Stimulated activated CD4-positive, alpha-beta T cell treated with anti-CD3 and anti-CD28 coated beads, Interleukin-4, amount 100 ng/mL, for 24 hours (primary cell): ENCODE data around the gene SLC5A2.
A peak's percentile ranks its signal among the peaks of the same experiment; 100 is the strongest.
"Not testable (repeated sequence)": the region's sequence is repeated elsewhere in the genome, so short reads cannot be mapped to it uniquely, and the experiment has no call there.

Source experiments
- DNase-seq: peaks from one replicate; pipeline ENCODE4 v3.0.0-alpha.2; 2020

SLC5A2 gene

DNA sequence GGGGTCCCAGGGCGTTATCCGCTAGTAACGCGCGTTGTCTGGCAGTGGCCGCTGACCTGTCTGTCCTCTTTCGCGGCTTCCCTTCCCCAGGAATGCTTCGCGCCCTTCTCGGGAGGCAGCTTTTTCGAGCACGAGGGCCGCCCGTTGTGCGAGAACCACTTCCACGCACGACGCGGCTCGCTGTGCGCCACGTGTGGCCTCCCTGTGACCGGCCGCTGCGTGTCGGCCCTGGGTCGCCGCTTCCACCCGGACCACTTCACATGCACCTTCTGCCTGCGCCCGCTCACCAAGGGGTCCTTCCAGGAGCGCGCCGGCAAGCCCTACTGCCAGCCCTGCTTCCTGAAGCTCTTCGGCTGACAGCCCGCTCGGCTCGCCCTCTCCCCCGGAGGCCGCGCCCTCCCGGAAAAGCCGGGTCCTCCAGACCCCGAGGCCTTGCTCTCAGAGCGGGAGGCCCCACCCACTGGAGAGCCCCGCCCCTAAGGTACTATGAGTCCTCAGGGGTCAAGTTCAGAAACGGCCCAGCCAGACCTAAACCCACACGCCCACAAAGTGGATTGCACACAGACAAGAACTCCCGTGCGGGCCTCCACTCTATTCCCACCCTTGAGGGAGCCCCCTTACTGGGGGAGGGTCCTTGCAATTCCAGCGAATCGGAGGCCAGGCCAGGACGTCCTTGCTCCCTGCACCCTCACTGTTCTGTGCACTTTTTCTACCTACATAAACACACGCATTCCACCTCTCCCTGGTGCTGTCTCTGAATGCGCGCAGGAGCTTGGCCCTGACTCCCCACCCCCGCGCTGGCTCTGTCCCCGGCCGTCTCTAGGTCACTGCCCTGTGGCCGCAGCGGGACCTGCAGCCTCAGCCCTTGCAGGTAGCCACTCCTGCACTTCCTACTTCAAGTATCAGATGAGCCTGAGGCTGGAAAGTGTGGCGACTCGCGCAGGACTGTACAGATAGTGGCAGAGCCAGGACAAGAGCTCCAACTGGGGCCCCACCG is 5.4 kb upstream of the SLC5A2 start:
- DNase-seq: peak; percentile 34

DNA sequence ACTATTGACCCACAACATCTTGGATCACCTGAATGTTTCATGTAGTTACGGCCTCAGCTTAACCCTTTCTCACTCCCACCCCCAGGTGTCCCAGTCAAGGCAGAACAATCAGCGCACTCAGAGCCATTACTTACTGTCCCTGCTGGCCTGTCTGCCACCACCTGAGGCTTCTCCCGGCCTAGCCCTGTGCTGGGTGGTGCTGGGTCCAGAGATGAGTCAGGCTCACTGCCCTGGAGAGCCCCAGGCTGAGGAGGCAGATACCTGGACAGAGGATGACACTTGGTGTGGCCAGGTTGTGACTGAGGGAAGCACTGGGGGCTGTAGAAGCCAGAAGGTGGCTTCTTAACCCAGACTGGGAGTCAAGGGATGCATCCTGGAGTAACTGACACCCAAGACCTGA is 4.0 kb upstream of the SLC5A2 start:
- no peak for DNase-seq

DNA sequence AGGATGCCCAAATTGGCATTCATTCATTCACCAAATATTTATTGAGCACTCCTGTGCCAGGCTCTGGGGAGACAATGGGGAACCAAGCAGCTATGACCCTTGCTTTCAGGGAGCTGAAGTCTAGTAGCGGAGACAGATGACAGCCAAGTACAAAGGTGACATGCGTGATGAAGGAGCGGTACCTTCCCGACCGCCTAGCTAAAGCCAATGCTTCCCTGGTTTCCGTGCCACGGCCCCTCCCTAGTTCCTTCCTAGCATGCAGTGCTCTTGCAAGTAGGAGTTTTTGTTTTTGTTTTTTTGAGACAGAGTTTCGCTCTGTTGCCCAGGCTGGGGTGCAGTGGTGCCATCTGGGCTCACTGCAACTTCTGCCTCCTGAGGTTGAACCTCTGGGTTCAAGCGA is 3.2 kb upstream of the SLC5A2 start:
- no peak for DNase-seq

DNA sequence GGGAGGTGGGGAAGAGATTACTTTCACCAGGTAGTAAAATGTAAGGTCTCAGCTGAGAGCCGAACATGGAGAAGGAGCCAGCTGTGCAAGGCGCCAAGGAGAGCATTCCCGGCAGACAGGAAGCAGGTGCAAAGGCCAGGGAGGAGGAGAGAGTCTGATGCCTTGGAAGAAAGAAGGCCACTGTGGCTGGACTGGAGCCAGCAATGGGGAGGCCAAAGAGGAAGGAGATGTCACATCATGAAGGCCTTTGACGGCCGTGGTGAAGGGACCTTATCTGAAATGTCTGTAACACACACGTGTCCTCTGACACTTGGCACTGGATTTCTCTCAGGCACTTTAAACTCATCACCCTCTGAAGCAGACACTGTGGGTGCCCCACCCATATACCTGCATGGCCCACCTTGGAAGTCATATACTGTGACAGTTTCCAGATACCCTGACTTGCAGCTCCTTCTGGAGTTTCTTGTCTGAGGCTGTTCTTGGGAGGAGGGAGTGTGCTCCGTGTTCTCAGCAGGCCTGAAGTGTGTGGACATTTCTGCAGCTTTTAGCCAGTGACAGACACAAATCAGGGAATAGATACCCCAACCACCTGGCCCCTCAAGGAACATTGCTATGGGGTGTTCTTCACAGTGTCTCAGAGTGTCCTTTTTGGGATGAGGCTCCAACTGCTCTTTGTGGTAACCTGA is 1.9 kb upstream of the SLC5A2 start:
- no peak for DNase-seq

DNA sequence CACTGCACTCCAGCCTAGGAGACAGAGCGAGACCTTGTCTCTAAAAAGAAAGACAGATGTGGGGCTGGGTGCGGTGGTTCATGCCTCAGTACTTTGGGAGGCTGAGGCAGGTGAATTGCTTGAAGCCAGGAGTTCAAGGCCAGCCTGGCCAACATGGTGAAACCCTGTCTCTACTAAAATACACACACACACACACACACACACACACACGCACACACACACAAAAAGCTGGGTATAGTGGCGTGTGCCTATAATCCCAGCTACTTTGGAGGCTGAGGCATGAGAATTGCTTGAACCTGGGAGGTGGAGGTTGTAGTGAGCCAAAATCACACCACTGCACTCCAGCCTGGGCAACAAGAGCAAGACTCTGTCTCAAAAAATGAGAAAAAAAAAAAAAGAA is 1.1 kb downstream of the SLC5A2 start:
- DNase-seq: not testable (repeated sequence)

DNA sequence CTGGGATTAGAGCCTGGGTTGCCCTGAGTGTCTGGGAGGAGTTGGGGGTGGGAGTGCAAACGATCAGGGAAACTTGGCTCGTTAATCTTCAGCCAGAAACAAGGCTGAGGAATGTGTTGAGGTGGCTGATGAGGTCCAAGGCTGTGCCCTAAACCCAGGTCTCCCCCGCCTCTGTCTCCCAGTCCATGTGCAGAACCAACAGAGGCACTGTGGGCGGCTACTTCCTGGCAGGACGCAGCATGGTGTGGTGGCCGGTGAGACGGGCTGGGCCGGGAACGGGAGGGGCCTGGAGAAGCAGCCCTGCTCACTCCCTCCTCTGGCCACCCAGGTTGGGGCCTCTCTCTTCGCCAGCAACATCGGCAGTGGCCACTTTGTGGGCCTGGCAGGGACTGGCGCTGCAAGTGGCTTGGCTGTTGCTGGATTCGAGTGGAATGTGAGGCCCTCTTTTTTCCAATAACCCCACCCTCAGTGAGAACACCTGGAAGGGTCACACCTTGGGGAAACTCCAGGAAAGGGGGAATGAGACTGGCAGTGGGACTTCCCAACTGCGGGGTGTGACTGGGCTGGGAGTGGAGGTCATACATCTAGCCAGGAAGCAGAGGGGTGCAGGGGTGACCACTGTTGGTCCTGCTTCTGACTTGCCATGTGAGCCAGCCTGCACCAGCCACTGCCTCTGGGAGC is 1.7 kb downstream of the SLC5A2 start:
- DNase-seq: no peak

DNA sequence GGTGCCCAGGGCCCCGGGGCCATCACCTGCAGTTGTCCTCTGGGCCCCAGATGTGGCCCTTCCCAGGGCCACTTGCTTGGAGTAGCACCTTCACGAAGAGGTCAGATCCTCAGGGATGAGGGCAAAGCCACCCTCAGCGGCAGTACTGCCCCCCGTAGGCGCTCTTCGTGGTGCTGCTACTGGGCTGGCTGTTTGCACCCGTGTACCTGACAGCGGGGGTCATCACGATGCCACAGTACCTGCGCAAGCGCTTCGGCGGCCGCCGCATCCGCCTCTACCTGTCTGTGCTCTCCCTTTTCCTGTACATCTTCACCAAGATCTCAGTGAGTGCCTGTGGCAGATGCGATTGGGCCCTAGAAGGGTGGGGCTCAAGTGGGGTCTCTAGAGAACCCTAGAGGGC is 2.6 kb downstream of the SLC5A2 start:
- DNase-seq: no peak

DNA sequence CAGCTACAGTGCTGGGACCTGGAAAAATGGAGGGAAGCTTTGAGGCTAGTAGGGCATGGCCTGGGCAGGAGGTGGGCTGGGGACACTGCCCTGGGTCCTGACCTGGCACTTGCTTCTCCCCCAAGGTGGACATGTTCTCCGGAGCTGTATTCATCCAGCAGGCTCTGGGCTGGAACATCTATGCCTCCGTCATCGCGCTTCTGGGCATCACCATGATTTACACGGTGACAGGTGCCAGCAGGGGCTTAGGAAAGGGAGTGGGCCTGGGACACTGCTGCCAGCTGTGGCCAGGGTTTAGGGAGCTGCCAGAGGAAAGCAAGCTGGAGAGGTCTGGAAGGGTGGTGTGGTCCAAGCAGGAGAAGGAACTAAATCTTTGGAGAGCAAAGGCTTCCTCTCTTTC is 3.1 kb downstream of the SLC5A2 start:
- no peak for DNase-seq

DNA sequence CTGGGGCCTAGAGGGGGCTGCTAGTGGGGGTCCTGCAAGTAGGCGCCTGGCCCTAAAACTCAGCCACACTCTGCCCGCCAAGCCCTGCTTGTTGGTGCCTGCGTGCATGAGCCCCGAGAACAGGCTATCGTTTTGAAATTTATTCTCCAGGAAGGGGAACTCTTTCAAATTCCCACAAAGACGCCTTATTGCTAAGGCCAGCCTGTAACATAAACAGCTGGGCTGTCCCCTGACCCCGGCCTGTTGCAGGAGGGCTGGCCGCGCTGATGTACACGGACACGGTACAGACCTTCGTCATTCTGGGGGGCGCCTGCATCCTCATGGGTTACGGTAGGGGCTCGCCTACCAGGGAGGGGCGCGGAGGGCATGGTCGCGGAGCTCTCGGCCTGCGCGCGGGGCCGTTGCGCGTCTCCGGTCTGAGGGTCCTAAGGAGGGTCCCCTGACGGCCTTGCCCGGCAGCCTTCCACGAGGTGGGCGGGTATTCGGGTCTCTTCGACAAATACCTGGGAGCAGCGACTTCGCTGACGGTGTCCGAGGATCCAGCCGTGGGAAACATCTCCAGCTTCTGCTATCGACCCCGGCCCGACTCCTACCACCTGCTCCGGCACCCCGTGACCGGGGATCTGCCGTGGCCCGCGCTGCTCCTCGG is 4.3 kb downstream of the SLC5A2 start:
- no peak for DNase-seq

DNA sequence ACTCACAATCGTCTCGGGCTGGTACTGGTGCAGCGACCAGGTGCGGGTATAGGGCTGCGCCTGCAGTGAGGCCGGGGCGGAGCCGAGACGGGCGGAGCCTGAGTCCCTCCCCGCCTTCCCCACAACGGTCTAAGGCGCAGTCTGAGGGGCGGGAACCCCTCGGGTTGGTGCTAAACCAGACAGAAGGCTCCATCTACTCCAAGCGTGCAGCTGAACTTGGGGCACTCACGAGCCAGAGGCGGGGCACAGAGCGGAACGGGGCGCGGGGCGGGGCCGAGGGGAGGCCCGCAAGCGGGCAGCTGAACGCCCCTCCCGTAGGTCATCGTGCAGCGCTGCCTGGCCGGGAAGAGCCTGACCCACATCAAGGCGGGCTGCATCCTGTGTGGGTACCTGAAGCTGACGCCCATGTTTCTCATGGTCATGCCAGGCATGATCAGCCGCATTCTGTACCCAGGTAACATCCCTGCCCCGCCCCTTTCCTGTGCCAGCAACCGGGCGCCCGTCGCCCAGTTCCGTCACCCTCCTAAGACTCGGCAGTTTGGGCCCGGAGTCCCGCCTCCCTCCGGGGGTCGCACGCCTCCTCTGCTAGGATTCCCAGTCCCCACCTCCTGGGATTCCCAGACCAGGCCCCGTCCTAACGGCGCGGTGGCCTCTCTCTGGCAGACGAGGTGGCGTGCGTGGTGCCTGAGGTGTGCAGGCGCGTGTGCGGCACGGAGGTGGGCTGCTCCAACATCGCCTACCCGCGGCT is 5.0 kb downstream of the SLC5A2 start:
- peak; percentile 60 for DNase-seq

DNA sequence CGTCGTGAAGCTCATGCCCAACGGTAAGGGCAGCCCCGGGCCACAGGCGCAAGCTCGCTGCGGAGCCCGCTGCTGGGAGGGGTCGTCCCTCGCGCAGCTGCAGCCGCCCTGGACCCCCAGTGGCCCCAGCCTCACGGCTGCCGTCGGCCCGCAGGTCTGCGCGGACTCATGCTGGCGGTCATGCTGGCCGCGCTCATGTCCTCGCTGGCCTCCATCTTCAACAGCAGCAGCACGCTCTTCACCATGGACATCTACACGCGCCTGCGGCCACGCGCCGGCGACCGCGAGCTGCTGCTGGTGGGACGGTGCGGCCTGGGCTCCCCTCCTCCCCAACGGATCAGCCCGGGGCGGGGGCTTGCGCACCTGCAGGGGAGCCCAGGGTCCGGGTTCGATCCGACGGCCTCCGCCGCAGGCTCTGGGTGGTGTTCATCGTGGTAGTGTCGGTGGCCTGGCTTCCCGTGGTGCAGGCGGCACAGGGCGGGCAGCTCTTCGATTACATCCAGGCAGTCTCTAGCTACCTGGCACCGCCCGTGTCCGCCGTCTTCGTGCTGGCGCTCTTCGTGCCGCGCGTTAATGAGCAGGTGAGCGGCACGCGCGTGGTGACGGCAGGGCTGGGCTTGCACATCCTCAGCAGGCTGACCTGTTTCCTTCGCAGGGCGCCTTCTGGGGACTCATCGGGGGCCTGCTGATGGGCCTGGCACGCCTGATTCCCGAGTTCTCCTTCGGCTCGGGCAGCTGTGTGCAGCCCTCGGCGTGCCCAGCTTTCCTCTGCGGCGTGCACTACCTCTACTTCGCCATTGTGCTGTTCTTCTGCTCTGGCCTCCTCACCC is 5.8 kb downstream of the SLC5A2 start:
- no peak for DNase-seq

DNA sequence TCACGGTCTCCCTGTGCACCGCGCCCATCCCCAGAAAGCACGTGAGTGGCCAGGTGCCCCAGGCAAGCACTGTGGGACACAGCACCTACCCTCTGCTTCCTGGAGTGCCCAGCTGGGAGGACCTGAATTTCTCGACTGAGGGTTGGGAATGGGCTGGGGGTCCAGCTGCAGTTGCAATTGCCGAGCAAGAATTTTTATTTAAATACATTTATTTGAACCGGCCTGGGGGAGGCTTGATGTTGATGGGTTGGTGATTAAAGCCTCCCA is 6.3 kb downstream of the SLC5A2 start:
- no peak for DNase-seq

DNA sequence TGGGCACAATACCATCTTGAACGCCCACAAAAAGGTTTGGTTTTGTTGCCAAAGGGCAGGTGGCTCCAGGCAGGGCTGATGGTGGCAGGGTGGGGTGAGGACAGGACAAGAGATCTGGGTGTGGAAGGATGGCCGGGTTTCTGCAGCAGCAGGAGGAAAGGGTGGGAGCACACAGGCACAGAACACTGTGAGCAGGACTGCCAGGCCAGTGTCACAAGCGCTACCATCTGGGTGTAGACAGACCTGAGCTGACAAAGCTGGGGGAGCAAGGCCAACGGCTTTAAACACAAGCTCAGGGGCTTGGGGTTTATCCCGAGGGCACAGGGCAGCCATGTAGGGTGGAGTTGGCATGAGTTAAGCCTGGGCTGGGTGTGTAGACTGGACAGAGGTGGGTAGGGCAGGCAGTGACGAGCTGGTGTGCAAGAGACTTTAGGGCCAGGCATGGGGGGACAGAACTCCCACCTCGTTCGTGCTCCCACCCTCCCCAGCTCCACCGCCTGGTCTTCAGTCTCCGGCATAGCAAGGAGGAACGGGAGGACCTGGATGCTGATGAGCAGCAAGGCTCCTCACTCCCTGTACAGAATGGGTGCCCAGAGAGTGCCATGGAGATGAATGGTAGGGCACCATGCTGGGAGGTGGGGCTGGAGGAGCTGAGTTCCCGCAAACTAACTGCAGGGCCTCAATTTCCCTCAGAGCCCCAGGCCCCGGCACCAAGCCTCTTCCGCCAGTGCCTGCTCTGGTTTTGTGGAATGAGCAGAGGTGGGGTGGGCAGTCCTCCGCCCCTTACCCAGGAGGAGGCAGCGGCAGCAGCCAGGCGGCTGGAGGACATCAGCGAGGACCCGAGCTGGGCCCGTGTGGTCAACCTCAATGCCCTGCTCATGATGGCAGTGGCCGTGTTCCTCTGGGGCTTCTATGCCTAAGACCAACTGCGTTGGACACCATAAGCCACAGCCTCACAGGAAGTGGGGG is 7.0 kb downstream of the SLC5A2 start:
- no peak for DNase-seq

DNA sequence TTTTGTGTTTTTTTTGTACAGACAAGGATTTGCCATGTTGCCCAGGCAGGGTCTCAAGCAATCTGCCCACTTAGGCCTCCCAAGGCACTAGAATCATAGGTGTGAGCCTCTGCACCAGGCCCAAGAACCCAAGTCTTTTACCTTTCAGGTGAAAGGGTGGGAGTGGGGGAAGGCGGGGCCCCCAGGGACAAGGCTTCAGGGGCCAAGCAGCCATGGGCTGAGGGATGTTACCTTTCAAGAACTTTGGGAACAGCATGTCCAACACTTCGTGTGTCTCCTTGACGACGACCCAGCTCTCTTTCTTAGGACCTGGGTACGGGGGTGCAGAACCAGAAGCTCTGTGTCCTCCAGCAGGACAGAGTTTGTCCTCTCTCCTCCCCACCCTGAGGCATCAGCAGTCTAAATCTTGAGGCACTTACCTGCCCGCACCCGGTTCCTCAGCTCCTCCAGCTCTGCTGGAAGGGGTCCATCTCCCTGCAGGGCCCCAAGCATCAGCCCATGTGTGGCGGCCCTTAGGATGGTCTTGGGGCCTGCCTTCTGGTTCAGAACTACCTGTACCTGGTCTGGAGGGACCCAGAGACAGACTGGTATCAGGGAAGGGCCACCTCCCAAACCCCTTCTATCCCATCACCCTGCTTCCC is 9.0 kb downstream of the SLC5A2 start:
- DNase-seq: no peak

DNA sequence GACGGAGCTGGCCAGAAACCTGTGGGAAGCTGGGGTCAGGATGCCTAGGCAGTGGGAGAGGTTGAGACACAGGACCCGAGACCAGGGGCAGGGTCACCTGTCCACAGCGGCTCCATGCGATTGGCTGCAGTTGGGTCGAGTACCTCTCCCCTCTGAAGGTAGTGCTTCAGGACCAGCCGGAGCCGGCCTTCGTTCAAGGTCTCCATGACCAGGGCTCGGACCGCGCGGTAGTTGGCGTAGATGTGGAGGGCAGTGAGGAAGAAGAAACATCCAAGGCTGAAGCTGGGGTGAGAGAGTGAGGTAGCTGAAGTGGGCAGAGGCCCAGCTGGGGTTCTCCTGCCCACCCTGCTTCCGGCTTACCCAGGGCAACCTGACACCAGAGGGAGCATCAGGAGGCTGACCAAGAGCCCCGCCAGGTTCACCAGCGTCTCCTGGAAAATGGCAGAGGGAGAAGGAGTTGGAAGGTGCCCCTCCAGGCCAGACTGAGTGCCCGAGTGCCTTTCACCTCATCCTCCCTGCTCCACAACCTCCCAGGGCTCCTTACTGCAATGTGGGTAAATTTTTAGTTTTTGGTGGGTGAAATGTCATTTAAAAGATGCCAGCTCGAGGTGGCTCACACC is 10.7 kb downstream of the SLC5A2 start:
- no peak for DNase-seq

DNA sequence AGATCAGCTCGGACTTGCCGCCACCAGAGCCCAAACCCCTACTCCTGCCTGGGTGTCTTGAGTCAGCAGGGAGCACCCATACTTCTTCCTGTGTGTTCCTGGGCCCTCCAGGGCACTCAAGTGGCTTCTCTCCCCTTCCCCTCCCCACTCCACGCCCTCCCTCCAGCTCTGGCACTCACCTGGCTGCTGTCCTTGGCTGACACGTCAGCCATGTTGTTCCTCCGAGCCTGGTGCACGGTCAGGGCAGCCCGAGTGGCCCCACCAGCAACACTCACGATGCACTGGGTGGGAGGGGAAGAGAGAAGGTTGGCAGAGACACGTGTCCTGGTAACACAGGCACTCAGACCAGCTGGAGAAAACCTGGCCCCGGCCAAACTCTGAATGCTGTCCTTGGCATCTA is 13.7 kb downstream of the SLC5A2 start:
- no peak for DNase-seq

DNA sequence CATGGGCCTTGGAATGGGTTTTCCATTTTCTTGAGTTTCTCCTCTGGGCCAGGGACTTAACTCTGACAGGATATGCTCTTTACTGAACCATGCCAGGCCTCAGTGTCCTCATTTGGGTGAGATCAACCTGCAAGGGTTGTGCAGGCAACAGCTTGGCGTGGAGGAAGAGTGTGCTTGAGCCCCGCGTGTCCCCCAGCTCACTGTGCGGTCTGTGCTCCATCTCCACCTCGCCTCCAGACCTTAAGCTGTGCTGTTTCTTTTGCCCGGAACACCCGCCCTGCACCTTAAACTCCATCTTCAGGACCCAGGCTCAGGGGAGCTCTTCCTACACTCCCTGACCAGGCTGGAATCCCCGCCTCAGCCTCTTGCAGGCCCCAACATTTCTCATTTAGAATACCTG is 15.6 kb downstream of the SLC5A2 start:
- no peak for DNase-seq

DNA sequence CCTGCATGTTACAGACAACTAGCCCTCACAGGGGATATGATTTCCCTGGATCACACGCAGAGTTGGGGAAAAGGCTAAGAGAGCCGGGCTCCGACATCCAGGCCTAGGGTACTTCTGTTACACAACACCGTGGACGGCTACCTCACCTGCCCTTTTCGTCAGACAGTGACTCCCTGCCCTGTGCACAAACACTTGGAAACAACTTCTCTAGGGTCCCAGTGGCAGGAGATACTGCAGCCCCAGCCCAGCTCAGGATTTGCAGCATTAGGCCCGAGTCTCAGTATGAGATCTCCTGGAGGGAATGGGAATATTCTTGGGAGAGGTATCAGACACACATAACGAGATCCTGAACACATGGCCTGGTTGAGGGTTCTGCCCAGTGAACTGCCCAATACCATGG is 17.0 kb downstream of the SLC5A2 start:
- DNase-seq: no peak

DNA sequence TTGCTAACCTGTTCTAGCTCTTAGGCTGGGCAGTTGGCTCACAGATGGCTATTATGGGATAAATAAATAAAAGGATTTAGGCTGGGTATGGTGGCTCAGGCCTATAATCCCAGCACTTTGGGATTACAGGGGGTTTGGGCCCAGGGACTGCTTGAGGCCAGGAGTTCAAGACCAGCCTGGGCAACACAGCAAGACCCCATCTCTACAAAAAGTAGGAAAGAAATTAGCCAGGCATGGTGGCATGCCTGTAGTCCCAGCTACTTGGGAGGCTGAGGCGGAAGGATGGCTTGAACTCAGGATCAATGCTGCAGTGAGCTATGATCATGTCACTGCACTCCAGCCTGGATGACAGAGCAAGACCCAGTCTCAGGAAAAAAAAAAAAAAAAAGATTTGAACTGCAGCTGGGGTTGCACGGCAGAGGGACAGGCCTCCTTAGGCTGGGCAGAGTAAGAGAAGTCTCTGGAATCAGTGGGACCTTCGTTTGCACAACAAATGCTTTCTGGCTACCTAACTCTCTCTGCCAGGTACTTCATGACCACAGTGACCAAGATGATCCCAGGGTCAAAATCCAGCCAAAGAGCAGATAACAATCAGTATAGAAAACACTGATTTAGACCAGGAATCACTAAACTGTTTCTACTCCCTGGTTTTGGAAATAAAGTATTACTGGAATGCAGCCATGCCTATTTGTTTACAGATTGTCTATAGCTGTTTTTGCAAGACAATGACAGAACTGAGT is 18.5 kb downstream of the SLC5A2 start:
- DNase-seq: no peak
